ENCODE data around the gene PRDM10. TPM values are rescaled to one million over a fixed set of nuclear protein-coding genes. Genes with fewer than 3 reads are reported as not detected.

Gene PRDM10
- total RNA-seq, 2 experiments from 2014 or later, result 15.8 to 16.2 TPM

DNA sequence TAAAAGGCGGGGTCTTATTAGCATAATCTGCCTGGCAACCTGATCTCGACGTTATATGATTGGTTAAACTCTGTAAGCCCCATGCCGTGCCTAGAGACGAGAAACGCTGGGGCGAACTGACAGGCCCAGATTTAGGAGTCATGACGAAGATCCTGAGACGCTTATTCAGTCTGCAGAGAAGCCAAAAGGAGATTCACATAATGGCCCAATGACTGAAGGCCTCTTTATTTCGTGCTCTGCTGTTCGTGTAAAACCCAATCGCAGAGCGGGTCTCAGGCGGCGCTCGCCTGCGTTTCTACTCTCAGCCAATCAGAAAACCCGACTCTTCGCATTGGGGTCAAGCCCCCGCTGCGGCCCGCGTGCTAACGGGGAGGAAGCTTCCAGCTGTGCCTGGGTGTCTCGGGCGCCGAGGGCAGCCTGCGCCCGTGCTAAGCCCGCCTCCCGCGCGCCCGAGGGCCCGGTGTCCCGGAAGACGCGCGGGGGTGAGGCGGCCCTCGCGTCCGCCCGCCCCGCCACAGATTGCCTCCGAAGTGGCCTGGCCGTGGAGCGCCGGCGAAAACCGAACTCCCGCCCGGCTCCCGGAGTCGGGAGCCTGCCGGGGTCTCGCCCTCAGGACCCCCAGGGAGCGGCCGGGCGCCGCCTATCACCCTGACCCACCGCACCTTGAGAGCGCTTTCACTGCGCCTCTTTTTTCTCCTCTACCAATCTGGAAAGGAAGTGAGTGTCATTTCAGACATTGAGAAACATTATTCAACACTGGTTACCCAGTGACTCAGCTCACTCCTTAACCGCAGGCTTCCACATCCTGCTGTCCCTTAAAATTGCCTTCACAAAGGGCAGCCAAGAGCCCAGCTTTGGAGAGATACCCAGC, 446 bp upstream of the PRDM10 start:
- Mint-ChIP-seq H3K4me3 (peak overlapping the region; percentile 94), H3K4me1 (ENCODE audit: low read depth) (peaks cover 32% of the 10 kb centered on the region), H3K36me3 (peaks cover 3% of the 10 kb centered on the region), H3K27me3 (no peaks in the 10 kb centered on the region), H3K27ac (peak overlapping the region; percentile 100), H3K9me3 (no peaks in the 10 kb centered on the region)
- ChIA-PET POLR2A (interaction anchor here (0.5 to 2.5 kb wide), 8 partner anchors 11 to 189 kb away, joined by 3 to 10 read pairs (median 4); partner anchors contain the start of gene NFRKB), CTCF (interaction anchor here (0.6 to 2.9 kb wide), 5 partner anchors 11 to 1291 kb away, joined by 3 to 13 read pairs (median 7); no protein-coding TSS in a partner anchor)
- DNase-seq, result peak; percentile 91
- intact Hi-C loops (cut with micrococcal nuclease), result loop anchor here (1.0 to 10.0 kb wide), 7 partner anchors 37 to 1658 kb away; partner anchors contain the start of genes APLP2 and NFRKB

DNA sequence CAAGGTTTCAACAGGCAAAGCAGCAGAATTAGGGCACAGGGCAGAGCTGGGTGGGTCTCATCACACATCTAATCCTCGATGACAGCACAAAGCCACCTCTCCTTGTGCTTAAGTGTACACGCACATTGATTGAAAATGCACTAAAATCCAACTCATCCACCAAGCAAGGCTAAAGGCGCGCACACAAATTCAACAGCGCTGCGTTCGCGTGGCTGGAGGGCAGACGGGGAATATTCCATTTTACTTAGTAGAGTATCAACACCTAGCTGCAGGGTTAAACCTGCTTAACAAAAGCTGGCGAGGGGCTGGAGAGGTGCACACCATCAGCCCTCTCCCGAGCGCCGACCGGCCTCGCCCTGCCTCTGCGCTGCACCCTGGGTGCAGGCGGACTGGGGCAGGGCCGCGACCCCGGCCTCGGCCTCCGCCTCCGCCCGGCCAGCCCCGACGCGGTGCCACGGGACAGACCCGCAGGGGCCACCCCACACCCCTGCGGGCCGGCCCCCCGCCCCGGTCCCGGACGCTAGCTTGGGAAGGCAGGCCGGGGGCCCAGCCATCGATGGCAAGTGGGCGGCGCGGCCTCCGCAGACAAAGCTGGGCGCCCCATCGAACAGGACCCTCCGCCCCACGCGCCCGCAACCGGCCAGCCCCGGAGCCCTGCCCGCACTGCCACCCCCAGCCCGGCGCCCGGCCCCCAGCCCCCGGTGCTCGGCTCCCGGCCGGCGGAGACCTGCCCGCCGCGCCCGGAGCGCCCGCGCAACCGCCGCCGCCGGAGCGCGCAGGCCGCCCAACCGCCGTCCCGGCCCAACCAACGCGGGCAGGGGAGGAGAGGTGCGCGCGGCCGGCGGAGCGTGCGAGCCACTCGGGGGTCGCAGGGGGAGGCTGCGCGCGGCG, 929 bp downstream of the PRDM10 start:
- POLR2A ChIA-PET, result interaction anchor here (1.0 to 2.5 kb wide), 6 partner anchors 9 to 127 kb away, joined by 3 to 10 read pairs (median 4); partner anchors contain the start of gene NFRKB
- intact Hi-C loops (cut with micrococcal nuclease), result loop anchor here (1.0 to 10.0 kb wide), 6 partner anchors 35 to 1657 kb away; partner anchors contain the start of gene APLP2
- Mint-ChIP-seq H3K27ac (peak overlapping the region; percentile 96), H3K4me1 (ENCODE audit: low read depth) (peaks cover 33% of the 10 kb centered on the region), H3K4me3 (peak overlapping the region; percentile 94), H3K27me3 (no peaks in the 10 kb centered on the region), H3K9me3 (no peaks in the 10 kb centered on the region), H3K36me3 (peaks cover 4% of the 10 kb centered on the region)
- CTCF ChIA-PET, result interaction anchor here (1.0 to 1.7 kb wide), 3 partner anchors 9 to 131 kb away, joined by 3 to 7 read pairs (median 4); no protein-coding TSS in a partner anchor
- peak; percentile 51 for DNase-seq

DNA sequence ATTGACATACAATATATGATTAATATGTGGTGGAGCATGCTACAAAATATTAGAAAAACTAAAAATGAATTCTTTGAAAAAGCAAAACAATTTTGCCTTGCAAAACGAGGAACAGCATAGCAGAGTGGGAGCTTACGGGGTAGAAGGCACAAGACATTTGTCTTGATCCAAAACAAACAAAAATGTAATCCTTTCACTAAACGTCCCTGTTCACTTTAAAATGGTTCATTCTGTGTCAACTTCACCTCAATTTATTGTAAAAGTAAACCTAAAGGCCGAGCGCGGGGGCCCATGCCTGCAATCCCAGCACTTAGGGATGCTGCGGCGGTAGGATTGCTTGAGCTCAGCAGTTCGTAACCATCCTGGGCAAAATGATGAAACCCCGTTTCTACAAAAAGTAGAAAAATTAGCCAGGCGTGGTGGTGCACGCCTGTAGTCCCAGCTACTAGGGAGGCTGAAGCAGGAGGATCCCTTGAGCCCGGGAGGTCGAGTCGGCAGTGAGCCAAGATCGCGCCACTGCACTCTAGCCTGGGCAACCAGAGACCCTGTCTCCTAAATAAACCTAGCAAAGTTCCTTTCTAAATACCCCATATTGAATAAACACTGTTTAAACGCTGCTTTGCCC, 2.0 kb downstream of the PRDM10 start:
- H3K9me3 Mint-ChIP-seq, result no peaks in the 10 kb centered on the region
- no peaks in the 10 kb centered on the region for H3K27me3 Mint-ChIP-seq
- peaks cover 5% of the 10 kb centered on the region for H3K36me3 Mint-ChIP-seq
- ChIA-PET POLR2A (interaction anchor here (1.0 to 1.4 kb wide), 2 partner anchors 8 to 121 kb away, joined by 3 to 6 read pairs; no protein-coding TSS in a partner anchor), CTCF (interaction anchor here (1.7 kb wide), 1 partner anchor 132 kb away, joined by 7 read pairs; no protein-coding TSS in a partner anchor)
- DNase-seq, result no peak
- intact Hi-C loops (cut with micrococcal nuclease), result loop anchor here (1.0 to 10.0 kb wide), 2 partner anchors 122 to 1656 kb away; no protein-coding TSS in a partner anchor
- H3K27ac Mint-ChIP-seq, result peak overlapping the region; percentile 96
- peak overlapping the region; percentile 94 for H3K4me3 Mint-ChIP-seq
- peaks cover 33% of the 10 kb centered on the region for H3K4me1 Mint-ChIP-seq (ENCODE audit: low read depth)

DNA sequence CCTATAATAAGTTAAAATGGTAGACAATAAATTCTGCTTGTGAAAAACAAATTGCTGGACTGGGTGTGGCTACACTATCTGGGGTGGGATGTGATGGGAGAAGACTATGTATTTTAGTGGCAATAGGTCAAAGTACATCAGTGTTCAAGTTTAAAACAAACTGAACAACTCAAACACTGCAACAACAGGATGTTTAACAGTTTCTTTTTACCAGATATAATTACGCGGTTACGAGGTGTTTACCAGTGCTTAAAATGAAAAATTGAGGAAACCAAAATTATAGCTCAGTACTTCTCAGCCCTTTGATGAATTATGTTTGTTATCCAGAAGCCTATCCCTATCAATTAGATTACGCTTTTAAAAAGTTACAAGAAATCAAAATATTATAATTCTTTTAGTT, 3.2 kb downstream of the PRDM10 start:
- Mint-ChIP-seq H3K36me3 (peaks cover 5% of the 10 kb centered on the region), H3K27me3 (no peaks in the 10 kb centered on the region), H3K4me1 (ENCODE audit: low read depth) (peaks cover 33% of the 10 kb centered on the region), H3K9me3 (no peaks in the 10 kb centered on the region), H3K4me3 (no peak overlapping the region), H3K27ac (no peak overlapping the region)
- no peak for DNase-seq
- CTCF ChIA-PET, result no interaction called here
- intact Hi-C loops (cut with micrococcal nuclease), result no loop called here
- POLR2A ChIA-PET, result no interaction called here

DNA sequence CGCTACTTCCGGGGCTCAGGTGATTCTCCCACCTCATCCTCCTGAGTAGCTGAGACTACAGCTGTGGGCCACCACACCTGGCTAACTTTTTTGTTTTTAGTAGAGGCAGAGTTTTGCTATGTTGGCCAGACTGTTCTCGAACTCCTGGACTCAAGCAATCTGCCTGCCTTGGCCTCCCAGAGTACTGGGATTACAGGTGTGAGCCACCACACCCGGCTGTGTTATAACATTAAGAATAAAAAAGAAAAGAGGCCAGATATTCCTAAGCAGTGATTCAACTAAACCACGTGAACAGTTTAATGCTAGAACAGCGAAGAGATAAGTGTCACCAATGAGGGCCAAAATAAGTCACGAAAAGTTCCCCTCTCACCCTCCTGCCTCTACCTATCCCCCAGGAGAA, 3.7 kb downstream of the PRDM10 start:
- ChIA-PET CTCF (no interaction called here), POLR2A (no interaction called here)
- Mint-ChIP-seq H3K27ac (no peak overlapping the region), H3K9me3 (no peaks in the 10 kb centered on the region), H3K4me1 (ENCODE audit: low read depth) (peaks cover 29% of the 10 kb centered on the region), H3K36me3 (peaks cover 5% of the 10 kb centered on the region), H3K4me3 (no peak overlapping the region), H3K27me3 (no peaks in the 10 kb centered on the region)
- DNase-seq, result no peak
- intact Hi-C loops (cut with micrococcal nuclease), result no loop called here

DNA sequence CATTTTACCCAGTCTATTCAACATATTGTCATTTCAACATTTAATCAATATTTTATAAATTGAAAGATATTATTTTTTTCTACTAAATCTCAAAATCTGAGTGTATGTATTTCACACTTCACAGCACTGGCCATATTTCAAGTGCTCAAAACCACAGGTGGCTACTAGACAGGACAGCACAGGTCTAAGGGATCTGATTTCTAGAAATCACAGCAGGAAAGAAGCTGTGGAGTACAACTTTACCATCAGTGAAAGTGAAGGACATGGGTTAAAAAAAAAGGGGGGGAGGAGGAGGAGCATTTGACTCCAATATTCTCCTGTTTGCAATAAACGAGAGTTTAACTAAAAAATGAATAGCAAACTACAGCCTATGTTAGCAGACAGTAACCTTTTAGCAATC, 4.5 kb downstream of the PRDM10 start:
- H3K27ac Mint-ChIP-seq, result no peak overlapping the region
- H3K27me3 Mint-ChIP-seq, result no peaks in the 10 kb centered on the region
- no peak overlapping the region for H3K4me3 Mint-ChIP-seq
- H3K4me1 Mint-ChIP-seq (ENCODE audit: low read depth), result peaks cover 24% of the 10 kb centered on the region
- no peak for DNase-seq
- intact Hi-C loops (cut with micrococcal nuclease), result no loop called here
- H3K9me3 Mint-ChIP-seq, result no peaks in the 10 kb centered on the region
- ChIA-PET CTCF (no interaction called here), POLR2A (no interaction called here)
- peaks cover 5% of the 10 kb centered on the region for H3K36me3 Mint-ChIP-seq

DNA sequence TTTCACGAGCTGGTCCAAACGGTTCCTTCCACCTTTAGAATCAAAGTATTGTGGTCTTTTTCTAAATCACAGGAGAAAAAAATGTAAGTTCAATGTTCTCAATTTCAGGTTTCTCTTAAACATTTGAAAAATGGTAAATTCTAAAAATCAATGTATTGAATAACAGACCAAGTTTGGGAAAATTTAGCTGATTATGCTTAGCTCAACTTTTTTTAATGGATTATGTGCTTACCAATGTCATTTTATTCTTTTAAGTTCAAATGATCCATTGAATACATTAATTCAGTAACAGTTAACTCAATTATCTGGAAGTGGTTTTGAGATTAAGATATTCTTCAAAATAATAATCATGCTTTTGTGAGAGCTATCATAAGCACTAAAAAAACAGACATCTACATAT, 5.1 kb downstream of the PRDM10 start:
- POLR2A ChIA-PET, result no interaction called here
- no peak for DNase-seq
- no peaks in the 10 kb centered on the region for H3K9me3 Mint-ChIP-seq
- H3K36me3 Mint-ChIP-seq, result peaks cover 2% of the 10 kb centered on the region
- H3K27me3 Mint-ChIP-seq, result no peaks in the 10 kb centered on the region
- peaks cover 25% of the 10 kb centered on the region for H3K4me1 Mint-ChIP-seq (ENCODE audit: low read depth)
- no peak overlapping the region for H3K27ac Mint-ChIP-seq
- H3K4me3 Mint-ChIP-seq, result no peak overlapping the region
- intact Hi-C loops (cut with micrococcal nuclease), result no loop called here
- CTCF ChIA-PET, result interaction anchor here (1.1 kb wide), 1 partner anchor 135 kb away, joined by 3 read pairs; no protein-coding TSS in a partner anchor

DNA sequence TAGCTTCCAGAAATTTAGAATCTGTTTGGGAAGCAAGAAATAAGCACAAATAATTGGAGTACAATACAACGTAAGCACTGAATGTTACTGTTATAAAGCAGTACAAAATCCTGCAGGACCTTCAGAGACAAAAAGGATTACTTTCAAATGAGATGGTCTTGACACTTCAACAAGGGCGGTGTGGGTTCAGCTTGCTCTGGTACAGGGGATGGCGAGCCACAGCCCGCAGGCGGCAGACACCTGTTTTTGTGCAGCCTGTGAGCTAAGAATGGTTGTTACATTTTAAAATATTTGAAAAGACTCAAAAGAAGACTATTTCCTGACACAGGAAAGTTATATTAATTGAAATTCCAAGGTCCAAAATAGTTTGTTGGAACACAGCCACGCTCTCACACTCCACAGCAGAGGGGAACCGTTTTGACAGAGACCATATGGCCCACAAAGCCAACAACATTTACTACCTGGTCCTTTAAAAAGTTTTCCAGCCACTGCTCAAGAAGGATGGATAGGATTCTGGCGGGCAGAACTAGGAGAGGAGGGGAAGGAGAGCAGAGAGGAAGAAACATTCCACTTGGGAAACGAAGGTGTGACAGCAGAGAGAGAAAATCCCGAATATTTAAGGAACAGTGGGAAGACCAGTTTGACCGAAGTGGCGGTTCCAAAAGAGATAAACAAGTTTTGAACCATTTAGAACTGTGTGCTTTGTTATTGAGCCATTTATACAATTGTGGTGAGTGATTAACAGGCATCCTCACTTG, 6.3 kb downstream of the PRDM10 start:
- H3K36me3 Mint-ChIP-seq, result peaks cover 2% of the 10 kb centered on the region
- H3K27me3 Mint-ChIP-seq, result no peaks in the 10 kb centered on the region
- H3K4me1 Mint-ChIP-seq (ENCODE audit: low read depth), result peaks cover 27% of the 10 kb centered on the region
- H3K27ac Mint-ChIP-seq, result no peak overlapping the region
- H3K9me3 Mint-ChIP-seq, result no peaks in the 10 kb centered on the region
- intact Hi-C loops (cut with micrococcal nuclease), result no loop called here
- ChIA-PET CTCF (interaction anchor here (0.8 to 1.1 kb wide), 2 partner anchors 135 to 136 kb away, joined by 3 read pairs; no protein-coding TSS in a partner anchor), POLR2A (no interaction called here)
- DNase-seq, result no peak
- H3K4me3 Mint-ChIP-seq, result no peak overlapping the region

DNA sequence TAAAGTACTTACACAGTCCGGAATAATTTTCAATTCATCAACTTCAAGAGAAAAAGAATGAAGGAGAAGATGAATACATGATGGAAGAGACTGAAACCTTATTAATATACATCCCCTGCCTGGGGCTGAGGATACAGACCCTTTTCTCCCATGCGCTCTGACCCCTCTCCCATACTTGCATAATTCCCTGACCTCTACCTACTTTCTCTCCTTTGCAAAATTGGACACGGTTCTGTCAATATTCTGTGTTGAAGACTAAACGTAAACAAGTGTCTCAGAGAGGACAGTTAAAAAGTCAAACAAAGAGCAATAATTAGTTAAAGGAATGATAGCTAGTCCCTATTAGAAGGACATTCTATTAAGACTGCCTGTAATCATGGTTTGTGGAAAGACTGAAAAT, 7.5 kb downstream of the PRDM10 start:
- H3K36me3 Mint-ChIP-seq, result peaks cover 2% of the 10 kb centered on the region

DNA sequence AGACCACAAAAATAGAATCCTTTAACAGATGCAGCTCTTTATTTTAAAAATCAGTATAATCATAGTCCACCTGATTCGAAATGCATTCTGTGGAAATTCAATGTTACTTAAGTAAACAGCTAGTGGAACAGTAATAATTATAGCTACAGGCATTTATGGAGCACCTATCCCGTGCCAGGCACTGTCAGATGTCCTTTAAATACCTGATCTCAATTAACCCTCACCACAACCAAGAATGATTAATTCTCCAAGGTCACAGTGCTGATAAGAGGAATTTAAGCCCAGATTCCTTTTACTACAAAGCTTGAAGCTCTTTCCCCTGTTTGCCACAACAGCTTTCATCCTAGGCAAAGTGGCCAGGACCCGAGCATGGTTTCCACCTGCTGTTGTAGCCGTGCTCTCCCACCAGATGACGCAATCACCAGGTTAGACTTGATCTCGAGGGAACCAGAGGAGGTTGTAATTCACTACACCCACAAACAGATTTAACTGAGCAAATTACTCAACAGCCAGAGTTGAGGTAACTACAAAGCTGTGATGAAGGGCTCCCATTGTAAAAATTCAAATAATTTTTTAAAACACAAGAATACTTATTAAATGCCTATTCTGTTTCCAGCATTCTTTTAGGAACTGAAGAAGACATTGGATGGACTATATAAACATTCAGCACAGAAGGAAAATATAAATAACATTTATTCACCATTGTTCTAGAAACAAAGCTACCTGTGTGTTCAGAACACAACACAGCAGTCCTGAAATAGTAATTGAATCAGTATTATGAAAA, 10.3 kb downstream of the PRDM10 start:
- Mint-ChIP-seq H3K9me3 (no peaks in the 10 kb centered on the region), H3K27me3 (no peaks in the 10 kb centered on the region), H3K36me3 (peaks cover 2% of the 10 kb centered on the region), H3K4me3 (no peak overlapping the region), H3K27ac (peak overlapping the region; percentile 4), H3K4me1 (ENCODE audit: low read depth) (peaks cover 5% of the 10 kb centered on the region)
- ChIA-PET POLR2A (interaction anchor here (1.1 to 1.2 kb wide), 2 partner anchors 9 to 11 kb away, joined by 3 to 6 read pairs; no protein-coding TSS in a partner anchor), CTCF (interaction anchor here (0.7 to 3.9 kb wide), 13 partner anchors 9 to 870 kb away, joined by 3 to 36 read pairs (median 4); partner anchors contain the start of gene PRDM10)
- DNase-seq, result peak; percentile 61
- intact Hi-C loops (cut with micrococcal nuclease), result no loop called here

More for the DNA sequence above, 7.5 kb downstream of the PRDM10 start:
- no peaks in the 10 kb centered on the region for H3K27me3 Mint-ChIP-seq
- no peak overlapping the region for H3K4me3 Mint-ChIP-seq
- ChIA-PET POLR2A (no interaction called here), CTCF (no interaction called here)
- H3K4me1 Mint-ChIP-seq (ENCODE audit: low read depth), result peaks cover 16% of the 10 kb centered on the region
- no peaks in the 10 kb centered on the region for H3K9me3 Mint-ChIP-seq
- no peak overlapping the region for H3K27ac Mint-ChIP-seq
- intact Hi-C loops (cut with micrococcal nuclease), result no loop called here
- DNase-seq, result no peak
